HepG2 (cell line): ENCODE results near the gene GIPC1. TPM values are rescaled to one million over a fixed set of nuclear protein-coding genes. Genes with fewer than 3 reads are reported as not detected.

Source experiments
- ERF ChIP-seq: IDR thresholded peaks from 2 replicates; pipeline ENCODE4 v1.6.1; 2018; ENCODE audit warnings: missing biosample characterization, missing genetic modification reagents
- GABPA ChIP-seq, 2 experiments: IDR thresholded peaks; 2 replicates each; pipeline ENCODE4 v1.6.1; 2011 to 2016; ENCODE audit warnings: low read depth in 2 of 2, low read length in 1 of 2, missing biosample characterization in 1 of 2, missing genetic modification characterization in 1 of 2
- GABPB1 ChIP-seq: IDR thresholded peaks from 2 replicates; pipeline ENCODE4 v1.6.1; 2016; ENCODE audit warnings: mild to moderate bottlenecking, missing genetic modification reagents, moderate library complexity, missing compliant biosample characterization
- KLF9 ChIP-seq: IDR thresholded peaks from 2 replicates; pipeline ENCODE4 v1.6.1; 2016; ENCODE audit warnings: low read depth
- MEIS2 ChIP-seq: sonication (generic); formaldehyde crosslinking; IDR thresholded peaks from 2 replicates; pipeline ENCODE4 v1.9.0; 2021; ENCODE audit warnings: mild to moderate bottlenecking, missing genetic modification reagents
- PHF8 ChIP-seq: sonication (generic); formaldehyde crosslinking; IDR thresholded peaks from 2 replicates; pipeline ENCODE4 v1.5.0; 2020; ENCODE audit warnings: missing genetic modification reagents
- ZNF10 ChIP-seq: sonication (generic); formaldehyde crosslinking; IDR thresholded peaks from 2 replicates; pipeline ENCODE4 v1.4.0; 2020; ENCODE audit warnings: mild to moderate bottlenecking, low read depth, missing genetic modification reagents, borderline replicate concordance
- ZNF256 ChIP-seq: sonication (generic); formaldehyde crosslinking; conservative IDR thresholded peaks from 2 replicates; pipeline ENCODE4 v1.4.0; 2020; ENCODE audit warnings: missing genetic modification reagents
- ZNF264 ChIP-seq: sonication (generic); formaldehyde crosslinking; IDR thresholded peaks from 2 replicates; pipeline ENCODE4 v1.4.0; 2020; ENCODE audit warnings: missing genetic modification reagents
- ZNF317 ChIP-seq: sonication (generic); formaldehyde crosslinking; IDR thresholded peaks from 2 replicates; pipeline ENCODE4 v1.5.0; 2020; ENCODE audit warnings: mild to moderate bottlenecking, missing genetic modification reagents
- ZNF335 ChIP-seq: sonication (generic); formaldehyde crosslinking; IDR thresholded peaks from 2 replicates; pipeline ENCODE4 v1.4.0; 2020; ENCODE audit warnings: missing genetic modification reagents
- ZNF350 ChIP-seq: sonication (generic); formaldehyde crosslinking; IDR thresholded peaks from 2 replicates; pipeline ENCODE4 v1.4.0; 2020; ENCODE audit warnings: mild to moderate bottlenecking, low read depth, missing genetic modification reagents, borderline replicate concordance
- ZNF430 ChIP-seq: sonication (generic); formaldehyde crosslinking; IDR thresholded peaks from 2 replicates; pipeline ENCODE4 v1.9.0; 2021; ENCODE audit warnings: mild to moderate bottlenecking, missing genetic modification reagents
- ZNF432 ChIP-seq: sonication (generic); formaldehyde crosslinking; IDR thresholded peaks from 2 replicates; pipeline ENCODE4 v1.5.0; 2020; ENCODE audit warnings: missing genetic modification reagents, mild to moderate bottlenecking, borderline replicate concordance
- ZNF550 ChIP-seq: sonication (generic); formaldehyde crosslinking; IDR thresholded peaks from 2 replicates; pipeline ENCODE4 v1.4.0; 2020; ENCODE audit warnings: mild to moderate bottlenecking, missing genetic modification reagents, borderline replicate concordance
- ZNF552 ChIP-seq: sonication (generic); formaldehyde crosslinking; IDR thresholded peaks from 2 replicates; pipeline ENCODE4 v1.9.0; 2022; ENCODE audit warnings: missing genetic modification reagents, mild to moderate bottlenecking, borderline replicate concordance
- ZNF598 ChIP-seq: sonication (generic); formaldehyde crosslinking; IDR thresholded peaks from 2 replicates; pipeline ENCODE4 v1.5.1; 2020; ENCODE audit warnings: mild to moderate bottlenecking, missing genetic modification reagents, borderline replicate concordance
- ZNF7 ChIP-seq: IDR thresholded peaks from 2 replicates; pipeline ENCODE4 v1.6.1; 2016; ENCODE audit warnings: missing biosample characterization, missing genetic modification reagents
- ZNF780A ChIP-seq: sonication (generic); formaldehyde crosslinking; IDR thresholded peaks from 2 replicates; pipeline ENCODE4 v1.8.0; 2022; ENCODE audit warnings: mild to moderate bottlenecking, missing genetic modification reagents, moderate library complexity
- polyA plus RNA-seq, 8 experiments: library from polyadenylated mRNA; depleted of rRNA in 3 of 8; stranded (reverse) in 7 of 8; unstranded in 1 of 8; fragments of >200 nt; fragmentation: Illumina TruSeq in 4 of 8; extraction: Trizol in 4 of 8; gene quantifications; 2 replicates each; pipeline versions ENCODE4 v1.2.1 to v1.2.3, GENCODE V29; 2011 to 2016; ENCODE audit warnings: low read depth in 4 of 8, missing spikeins in 1 of 8, mixed read lengths in 1 of 8; ENCODE audit not compliant: insufficient read depth in 1 of 8
- total RNA-seq, 5 experiments: library from RNA; depleted of rRNA; stranded (reverse); fragments of >200 nt; fragmentation: Illumina TruSeq; extraction: Trizol; gene quantifications; 2 replicates each; pipeline ENCODE4 v1.2.3, GENCODE V29; 2016; ENCODE audit warnings: low read depth in 1 of 5
- TF ChIP-seq, protein P1 (sequence below): IDR thresholded peaks from 2 replicates; pipeline ENCODE4 v1.6.1; 2016; ENCODE audit warnings: missing compliant biosample characterization, missing genetic modification reagents, borderline replicate concordance
- TF ChIP-seq, protein P2 (sequence below): sonication (generic); formaldehyde crosslinking; IDR thresholded peaks from 2 replicates; pipeline ENCODE4 v1.5.0; 2020; ENCODE audit warnings: mild to moderate bottlenecking, missing genetic modification reagents
- TF ChIP-seq, protein P3 (sequence below): sonication (generic); formaldehyde crosslinking; IDR thresholded peaks from 2 replicates; pipeline ENCODE4 v1.4.0; 2020; ENCODE audit warnings: missing genetic modification reagents, borderline replicate concordance

GIPC1 gene
- total and polyA plus RNA-seq, 2 of the 13 experiments (the other 11 are each of a cell fraction or from before 2014, with no cell fraction given) = 27.1 to 48.1 TPM

DNA sequence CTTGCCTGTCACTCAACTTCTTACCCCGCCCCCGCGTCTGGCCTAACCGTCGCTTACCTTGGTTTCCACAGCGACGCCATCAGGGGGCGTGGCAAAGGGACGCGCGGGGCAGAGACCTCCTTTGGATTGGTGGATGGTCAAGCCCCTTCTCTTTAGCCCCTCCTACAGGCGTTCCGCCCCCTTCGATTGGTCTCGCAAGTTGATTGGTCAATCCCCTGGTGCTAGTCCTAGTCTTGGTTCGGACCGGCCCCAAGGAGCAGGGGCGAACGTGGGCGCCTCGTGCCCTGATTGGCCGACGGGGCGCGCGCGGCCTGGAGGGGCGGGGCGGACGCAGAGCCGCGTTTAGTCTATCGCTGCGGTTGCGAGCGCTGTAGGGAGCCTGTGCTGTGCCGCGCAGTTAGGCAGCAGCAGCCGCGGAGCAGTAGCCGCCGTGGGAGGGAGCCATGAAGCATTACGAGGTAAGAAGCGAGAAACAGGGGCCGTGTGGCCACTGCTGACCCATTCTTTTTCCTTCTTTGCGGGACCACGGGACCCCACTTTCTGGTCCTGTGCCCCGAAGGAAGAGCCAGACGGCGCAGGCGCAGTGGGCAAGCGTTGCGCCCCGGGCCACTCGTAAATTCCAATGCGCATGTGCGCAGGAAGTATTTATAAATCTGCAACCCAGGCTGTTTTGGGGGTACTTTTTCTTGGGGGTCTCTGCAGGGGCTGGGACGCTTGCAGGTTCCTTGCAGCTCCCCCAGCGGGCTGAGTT is 33.5 kb upstream of the GIPC1 start, which contains the start of gene TECR (continued):
- TF ChIP-seq, protein P1, sequence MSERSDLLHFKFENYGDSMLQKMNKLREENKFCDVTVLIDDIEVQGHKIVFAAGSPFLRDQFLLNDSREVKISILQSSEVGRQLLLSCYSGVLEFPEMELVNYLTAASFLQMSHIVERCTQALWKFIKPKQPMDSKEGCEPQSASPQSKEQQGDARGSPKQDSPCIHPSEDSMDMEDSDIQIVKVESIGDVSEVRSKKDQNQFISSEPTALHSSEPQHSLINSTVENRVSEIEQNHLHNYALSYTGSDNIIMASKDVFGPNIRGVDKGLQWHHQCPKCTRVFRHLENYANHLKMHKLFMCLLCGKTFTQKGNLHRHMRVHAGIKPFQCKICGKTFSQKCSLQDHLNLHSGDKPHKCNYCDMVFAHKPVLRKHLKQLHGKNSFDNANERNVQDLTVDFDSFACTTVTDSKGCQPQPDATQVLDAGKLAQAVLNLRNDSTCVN (CRISPR knock-in tag) = 0 out of 2 replicates have a peak, but pooled peaks have one; percentile 45
- TF ChIP-seq ZNF598 (CRISPR knock-in tag) (no peak; the same call in none of the 2 replicates), ZNF7 (CRISPR knock-in tag) (no peak), ZNF335 (CRISPR knock-in tag) (peak; percentile 87), ZNF317 (CRISPR knock-in tag) (no peak; the same call in 1 of the 2 replicates), ZNF552 (CRISPR knock-in tag) (no peak), ZNF350 (CRISPR knock-in tag) (peak; percentile 68; the same call in 1 of the 2 replicates), ZNF256 (CRISPR knock-in tag) (0 out of 2 replicates have a peak, but pooled peaks have one; percentile 33), KLF9 (CRISPR knock-in tag) (peak; percentile 79), ZNF264 (CRISPR knock-in tag) (no peak), ZNF550 (CRISPR knock-in tag) (no peak), ZNF432 (CRISPR knock-in tag) (no peak), GABPA (IDR thresholded peaks at IDR 0.05; ENCODE audit: low read depth, low read length) (no peak), GABPA (CRISPR knock-in tag; IDR thresholded peaks at IDR 0.05; ENCODE audit: low read depth) (peak; percentile 7; the same call in 1 of the 2 replicates), ZNF780A (CRISPR knock-in tag) (peak; percentile 40; the same call in 1 of the 2 replicates), ZNF430 (CRISPR knock-in tag) (peak; percentile 66; the same call in 1 of the 2 replicates), ZNF10 (CRISPR knock-in tag) (no peak), ERF (CRISPR knock-in tag) (peak; percentile 86; the same call in 1 of the 2 replicates), GABPB1 (peak; percentile 75), PHF8 (CRISPR knock-in tag) (peak; percentile 92), MEIS2 (CRISPR knock-in tag) (no peak; the same call in 1 of the 2 replicates)
- TF ChIP-seq, protein P2, sequence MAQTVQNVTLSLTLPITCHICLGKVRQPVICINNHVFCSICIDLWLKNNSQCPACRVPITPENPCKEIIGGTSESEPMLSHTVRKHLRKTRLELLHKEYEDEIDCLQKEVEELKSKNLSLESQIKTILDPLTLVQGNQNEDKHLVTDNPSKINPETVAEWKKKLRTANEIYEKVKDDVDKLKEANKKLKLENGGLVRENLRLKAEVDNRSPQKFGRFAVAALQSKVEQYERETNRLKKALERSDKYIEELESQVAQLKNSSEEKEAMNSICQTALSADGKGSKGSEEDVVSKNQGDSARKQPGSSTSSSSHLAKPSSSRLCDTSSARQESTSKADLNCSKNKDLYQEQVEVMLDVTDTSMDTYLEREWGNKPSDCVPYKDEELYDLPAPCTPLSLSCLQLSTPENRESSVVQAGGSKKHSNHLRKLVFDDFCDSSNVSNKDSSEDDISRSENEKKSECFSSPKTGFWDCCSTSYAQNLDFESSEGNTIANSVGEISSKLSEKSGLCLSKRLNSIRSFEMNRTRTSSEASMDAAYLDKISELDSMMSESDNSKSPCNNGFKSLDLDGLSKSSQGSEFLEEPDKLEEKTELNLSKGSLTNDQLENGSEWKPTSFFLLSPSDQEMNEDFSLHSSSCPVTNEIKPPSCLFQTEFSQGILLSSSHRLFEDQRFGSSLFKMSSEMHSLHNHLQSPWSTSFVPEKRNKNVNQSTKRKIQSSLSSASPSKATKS (CRISPR knock-in tag) = no peak
- TF ChIP-seq, protein P3, sequence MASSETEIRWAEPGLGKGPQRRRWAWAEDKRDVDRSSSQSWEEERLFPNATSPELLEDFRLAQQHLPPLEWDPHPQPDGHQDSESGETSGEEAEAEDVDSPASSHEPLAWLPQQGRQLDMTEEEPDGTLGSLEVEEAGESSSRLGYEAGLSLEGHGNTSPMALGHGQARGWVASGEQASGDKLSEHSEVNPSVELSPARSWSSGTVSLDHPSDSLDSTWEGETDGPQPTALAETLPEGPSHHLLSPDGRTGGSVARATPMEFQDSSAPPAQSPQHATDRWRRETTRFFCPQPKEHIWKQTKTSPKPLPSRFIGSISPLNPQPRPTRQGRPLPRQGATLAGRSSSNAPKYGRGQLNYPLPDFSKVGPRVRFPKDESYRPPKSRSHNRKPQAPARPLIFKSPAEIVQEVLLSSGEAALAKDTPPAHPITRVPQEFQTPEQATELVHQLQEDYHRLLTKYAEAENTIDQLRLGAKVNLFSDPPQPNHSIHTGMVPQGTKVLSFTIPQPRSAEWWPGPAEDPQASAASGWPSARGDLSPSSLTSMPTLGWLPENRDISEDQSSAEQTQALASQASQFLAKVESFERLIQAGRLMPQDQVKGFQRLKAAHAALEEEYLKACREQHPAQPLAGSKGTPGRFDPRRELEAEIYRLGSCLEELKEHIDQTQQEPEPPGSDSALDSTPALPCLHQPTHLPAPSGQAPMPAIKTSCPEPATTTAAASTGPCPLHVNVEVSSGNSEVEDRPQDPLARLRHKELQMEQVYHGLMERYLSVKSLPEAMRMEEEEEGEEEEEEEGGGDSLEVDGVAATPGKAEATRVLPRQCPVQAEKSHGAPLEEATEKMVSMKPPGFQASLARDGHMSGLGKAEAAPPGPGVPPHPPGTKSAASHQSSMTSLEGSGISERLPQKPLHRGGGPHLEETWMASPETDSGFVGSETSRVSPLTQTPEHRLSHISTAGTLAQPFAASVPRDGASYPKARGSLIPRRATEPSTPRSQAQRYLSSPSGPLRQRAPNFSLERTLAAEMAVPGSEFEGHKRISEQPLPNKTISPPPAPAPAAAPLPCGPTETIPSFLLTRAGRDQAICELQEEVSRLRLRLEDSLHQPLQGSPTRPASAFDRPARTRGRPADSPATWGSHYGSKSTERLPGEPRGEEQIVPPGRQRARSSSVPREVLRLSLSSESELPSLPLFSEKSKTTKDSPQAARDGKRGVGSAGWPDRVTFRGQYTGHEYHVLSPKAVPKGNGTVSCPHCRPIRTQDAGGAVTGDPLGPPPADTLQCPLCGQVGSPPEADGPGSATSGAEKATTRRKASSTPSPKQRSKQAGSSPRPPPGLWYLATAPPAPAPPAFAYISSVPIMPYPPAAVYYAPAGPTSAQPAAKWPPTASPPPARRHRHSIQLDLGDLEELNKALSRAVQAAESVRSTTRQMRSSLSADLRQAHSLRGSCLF (CRISPR knock-in tag) = no peak
